AG04450 (cell line): ENCODE results near the gene KRTAP12-4. TPM values are rescaled to one million over a fixed set of nuclear protein-coding genes. Genes with fewer than 3 reads are reported as not detected.
"Not testable (repeated sequence)": the region's sequence is repeated elsewhere in the genome, so short reads cannot be mapped to it uniquely, and the experiment has no call there.

ENCODE experiments used
- CTCF ChIA-PET: fragments of 300-600, 350-600 bp; formaldehyde crosslinking; extraction: SDS; loops from one replicate; lab custom pipeline; 2022; ENCODE audit warnings: antibody characterized with exemption, inconsistent platforms; lab: Charles Lee
- POLR2A ChIA-PET: fragments of 350-600 bp; formaldehyde crosslinking; extraction: SDS; loops from one replicate; lab custom pipeline; 2021; ENCODE audit warnings: antibody characterized with exemption, inconsistent platforms; lab: Yijun Ruan, JAX
- DNase-seq: peaks from one replicate; pipeline ENCODE4 v3.0.0-alpha.2; 2011; ENCODE audit warnings: low read depth, low spot score
- H3K27ac ChIP-seq: one replicate; pipeline ENCODE4 v1.5.1; 2012; ENCODE audit warnings: low read depth, low read length, control low read depth
- H3K27me3 ChIP-seq: one replicate; pipeline ENCODE4 v1.6.0; 2012; ENCODE audit warnings: low read length; ENCODE audit not compliant: control insufficient read depth, insufficient read depth
- H3K4me3 ChIP-seq: 2 replicates; pipeline ENCODE4 v1.5.1; 2011; ENCODE audit warnings: mild to moderate bottlenecking, low read depth, low read length, control low read depth
- H3K9me3 ChIP-seq: 2 replicates; pipeline ENCODE4 v1.5.1; 2012; ENCODE audit warnings: low read length; ENCODE audit not compliant: control insufficient read depth, insufficient read depth
- polyA plus RNA-seq: library from polyadenylated mRNA; depleted of rRNA; stranded (reverse); fragments of >200 nt; gene quantifications from 2 replicates; pipeline ENCODE4 v1.2.3, GENCODE V29; 2011
- TF ChIP-seq, protein P1 (sequence below): IDR thresholded peaks from 2 replicates; pipeline ENCODE4 v1.5.1; 2011; ENCODE audit warnings: low read depth, low read length, control low read depth, inconsistent platforms

The KRTAP12-4 gene
- polyA plus RNA-seq, 1 experiment: not detected

GRCh38 chr21:44644878-44645277 lies 9.6 kb downstream of the KRTAP12-4 start:
- CTCF ChIA-PET: no interaction called here
- H3K27ac ChIP-seq: no peak overlapping the region
- no peaks in the 10 kb centered on the region for H3K27me3 ChIP-seq
- DNase-seq: no peak
- H3K4me3 ChIP-seq: no peak overlapping the region
- TF ChIP-seq, protein P1, sequence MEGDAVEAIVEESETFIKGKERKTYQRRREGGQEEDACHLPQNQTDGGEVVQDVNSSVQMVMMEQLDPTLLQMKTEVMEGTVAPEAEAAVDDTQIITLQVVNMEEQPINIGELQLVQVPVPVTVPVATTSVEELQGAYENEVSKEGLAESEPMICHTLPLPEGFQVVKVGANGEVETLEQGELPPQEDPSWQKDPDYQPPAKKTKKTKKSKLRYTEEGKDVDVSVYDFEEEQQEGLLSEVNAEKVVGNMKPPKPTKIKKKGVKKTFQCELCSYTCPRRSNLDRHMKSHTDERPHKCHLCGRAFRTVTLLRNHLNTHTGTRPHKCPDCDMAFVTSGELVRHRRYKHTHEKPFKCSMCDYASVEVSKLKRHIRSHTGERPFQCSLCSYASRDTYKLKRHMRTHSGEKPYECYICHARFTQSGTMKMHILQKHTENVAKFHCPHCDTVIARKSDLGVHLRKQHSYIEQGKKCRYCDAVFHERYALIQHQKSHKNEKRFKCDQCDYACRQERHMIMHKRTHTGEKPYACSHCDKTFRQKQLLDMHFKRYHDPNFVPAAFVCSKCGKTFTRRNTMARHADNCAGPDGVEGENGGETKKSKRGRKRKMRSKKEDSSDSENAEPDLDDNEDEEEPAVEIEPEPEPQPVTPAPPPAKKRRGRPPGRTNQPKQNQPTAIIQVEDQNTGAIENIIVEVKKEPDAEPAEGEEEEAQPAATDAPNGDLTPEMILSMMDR: no peak
- H3K9me3 ChIP-seq: peaks cover 43% of the 10 kb centered on the region
- POLR2A ChIA-PET: no interaction called here

DNA sequence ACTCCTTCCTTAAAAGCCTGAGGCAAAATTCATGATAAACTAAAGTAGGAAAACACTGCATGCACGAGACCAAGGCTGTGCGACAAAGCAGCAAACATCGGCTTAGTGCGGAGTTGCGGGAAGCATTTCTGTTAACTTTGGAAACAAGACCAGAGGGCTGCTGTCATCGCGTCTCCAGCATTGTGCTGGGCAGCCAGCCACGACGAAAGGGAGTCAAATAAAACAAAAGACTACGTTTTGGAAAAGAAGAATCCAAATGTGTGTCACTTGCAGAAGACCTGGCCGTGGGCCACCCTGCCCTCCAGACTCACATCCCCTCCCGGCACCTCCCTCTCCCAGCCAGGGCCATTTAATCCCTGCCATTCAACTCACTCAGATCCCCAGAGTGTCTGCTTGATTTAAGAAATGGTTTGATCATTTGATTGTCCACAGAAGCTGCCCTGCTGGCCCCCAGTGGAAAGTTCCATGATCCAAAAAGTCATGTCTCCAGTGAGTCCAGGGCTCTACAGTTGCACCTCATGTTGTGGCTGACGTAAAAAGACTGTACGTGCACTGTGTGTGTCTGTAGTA lies 10.6 kb downstream of the KRTAP12-4 start:
- Histone ChIP-seq H3K4me3 (no peak overlapping the region), H3K27ac (no peak overlapping the region), H3K9me3 (peaks cover 41% of the 10 kb centered on the region), H3K27me3 (no peaks in the 10 kb centered on the region)
- POLR2A ChIA-PET: no interaction called here
- no peak for DNase-seq
- TF ChIP-seq, protein P1: no peak
- CTCF ChIA-PET: no interaction called here

GRCh38 chr21:44640761-44641160 lies 13.7 kb downstream of the KRTAP12-4 start:
- H3K9me3 ChIP-seq: peaks cover 21% of the 10 kb centered on the region
- TF ChIP-seq, protein P1: no peak
- H3K4me3 ChIP-seq: no peak overlapping the region
- no peak for DNase-seq
- CTCF ChIA-PET: no interaction called here
- H3K27me3 ChIP-seq: no peaks in the 10 kb centered on the region
- POLR2A ChIA-PET: no interaction called here
- H3K27ac ChIP-seq: no peak overlapping the region

DNA sequence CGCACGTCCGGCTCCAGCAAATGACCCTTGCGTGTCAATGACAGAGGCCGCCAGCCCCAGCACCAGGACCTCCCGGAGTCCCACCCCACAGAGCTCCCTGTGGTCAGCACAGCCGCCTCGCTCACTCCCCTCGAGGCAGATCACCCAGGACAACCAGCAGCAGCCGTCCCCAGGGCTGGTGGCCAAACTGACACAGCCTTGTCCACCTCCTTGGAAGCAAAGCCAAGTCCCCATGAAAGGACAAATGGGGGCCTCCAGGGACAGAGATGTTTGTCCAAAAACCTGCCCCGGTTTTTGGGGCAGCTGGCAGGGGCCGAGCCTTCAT lies 15.2 kb downstream of the KRTAP12-4 start:
- ChIA-PET POLR2A (no interaction called here), CTCF (no interaction called here)
- DNase-seq: no peak
- Histone ChIP-seq H3K9me3 (peaks cover 14% of the 10 kb centered on the region), H3K4me3 (no peak overlapping the region), H3K27ac (no peak overlapping the region), H3K27me3 (no peaks in the 10 kb centered on the region)
- TF ChIP-seq, protein P1: no peak

DNA sequence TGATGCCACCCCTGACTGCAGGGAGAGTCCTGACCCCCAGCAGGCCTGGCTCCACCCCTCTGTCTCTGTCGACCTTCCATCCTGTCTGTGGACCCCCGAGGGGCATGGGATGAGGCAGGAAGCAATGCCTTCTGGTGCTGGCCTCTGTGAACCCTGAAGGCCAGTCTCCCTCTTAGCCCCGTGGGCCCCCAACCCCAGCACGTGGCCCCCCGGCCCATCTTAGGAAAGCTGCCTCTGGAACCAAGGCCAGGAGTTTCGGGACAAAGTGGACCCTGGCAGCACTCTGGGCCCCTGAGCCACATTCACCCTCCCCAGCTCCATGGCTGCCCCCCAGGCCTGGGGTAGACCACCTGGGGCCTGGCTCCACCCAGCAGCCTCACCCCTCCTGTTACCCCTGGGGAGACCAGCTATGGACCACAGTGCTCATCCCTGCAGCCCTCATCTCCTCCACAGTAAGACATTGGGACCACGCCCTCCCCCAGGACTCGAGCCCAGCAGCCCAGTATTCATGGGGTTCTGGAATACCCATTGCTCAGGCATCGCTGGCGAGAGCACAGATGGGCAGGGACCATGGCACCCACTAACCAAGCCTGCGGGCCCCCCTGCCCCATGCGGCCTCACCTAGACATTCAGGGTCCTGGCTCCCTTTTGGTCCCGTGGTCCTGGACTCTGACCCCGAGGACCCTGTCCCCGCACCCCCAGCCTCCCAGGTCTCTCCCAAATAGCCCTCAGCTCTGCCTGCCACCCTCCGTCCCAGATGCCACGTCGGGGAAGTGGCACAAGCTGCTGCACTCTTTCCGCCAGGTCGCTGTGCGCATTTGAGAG lies 15.7 kb downstream of the KRTAP12-4 start:
- H3K27ac ChIP-seq, DNase-seq, POLR2A ChIA-PET, H3K9me3 ChIP-seq, H3K4me3 ChIP-seq, CTCF ChIA-PET, H3K27me3 ChIP-seq: not testable (repeated sequence)

DNA sequence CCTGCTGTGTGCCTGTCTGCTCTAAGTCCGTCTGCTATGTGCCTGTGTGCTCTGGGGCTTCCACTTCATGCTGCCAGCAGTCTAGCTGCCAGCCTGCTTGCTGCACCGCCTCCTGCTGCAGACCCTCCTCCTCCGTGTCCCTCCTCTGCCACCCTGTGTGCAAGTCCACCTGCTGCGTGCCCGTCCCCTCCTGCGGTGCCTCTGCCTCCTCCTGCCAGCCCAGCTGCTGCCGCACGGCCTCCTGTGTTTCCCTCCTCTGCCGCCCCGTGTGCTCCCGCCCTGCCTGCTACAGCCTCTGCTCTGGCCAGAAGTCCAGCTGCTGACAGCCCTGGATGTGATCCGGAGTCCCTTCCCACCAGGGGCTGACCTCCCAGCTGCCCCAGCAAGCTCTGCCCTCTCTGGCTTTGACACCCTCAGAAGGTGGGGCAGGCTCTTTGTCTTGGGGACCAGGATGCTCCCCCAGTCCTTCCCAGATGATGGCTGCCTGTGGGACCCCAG lies 16.6 kb downstream of the KRTAP12-4 start:
- H3K27ac ChIP-seq, POLR2A ChIA-PET, H3K27me3 ChIP-seq, DNase-seq, H3K4me3 ChIP-seq, CTCF ChIA-PET, H3K9me3 ChIP-seq: not testable (repeated sequence)
